KMS-11 (cell line): ENCODE data around the gene LSP1.

Source experiments
- H2AFZ ChIP-seq: fragments of 200-600 bp; sonication (generic); 2 replicates; pipeline ENCODE4 v1.6.1; 2016; ENCODE audit warnings: antibody characterized with exemption, mixed run types, low read depth
- H3K27ac ChIP-seq: fragments of 200-600 bp; sonication (generic); 2 replicates; pipeline ENCODE4 v1.6.1; 2016; ENCODE audit warnings: mild to moderate bottlenecking, mixed run types
- H3K27me3 ChIP-seq: fragments of 200-600 bp; sonication (generic); 2 replicates; pipeline ENCODE4 v1.6.1; 2017; ENCODE audit warnings: mild to moderate bottlenecking, low read depth, mixed run types, moderate library complexity; ENCODE audit not compliant: insufficient read depth
- H3K36me3 ChIP-seq: fragments of 200-600 bp; sonication (generic); 2 replicates; pipeline ENCODE4 v1.6.1; 2017; ENCODE audit warnings: mild to moderate bottlenecking, mixed run types; ENCODE audit not compliant: insufficient read depth
- H3K4me1 ChIP-seq: fragments of 200-600 bp; sonication (generic); 2 replicates; pipeline ENCODE4 v1.6.1; 2016; ENCODE audit warnings: mild to moderate bottlenecking, low read depth, mixed run types; ENCODE audit not compliant: poor library complexity, severe bottlenecking
- H3K4me2 ChIP-seq: fragments of 200-600 bp; sonication (generic); 2 replicates; pipeline ENCODE4 v1.7.0; 2016; ENCODE audit warnings: mild to moderate bottlenecking, mixed run types
- H3K4me3 ChIP-seq: fragments of 200-600 bp; sonication (generic); IDR thresholded peaks from 2 replicates; pipeline ENCODE4 v1.6.1; 2017; ENCODE audit warnings: low read depth, low read length, mixed read lengths; ENCODE audit not compliant: insufficient read depth
- H3K79me2 ChIP-seq: fragments of 200-600 bp; sonication (generic); 2 replicates; pipeline ENCODE4 v1.6.1; 2016; ENCODE audit warnings: low read depth, mixed run types; ENCODE audit not compliant: insufficient read depth
- H3K9ac ChIP-seq: fragments of 200-600 bp; sonication (generic); 2 replicates; pipeline ENCODE4 v1.6.1; 2016; ENCODE audit warnings: mild to moderate bottlenecking, mixed run types
- H4K20me1 ChIP-seq: fragments of 200-600 bp; sonication (generic); 2 replicates; pipeline ENCODE4 v1.6.1; 2016; ENCODE audit warnings: mild to moderate bottlenecking, mixed run types; ENCODE audit not compliant: insufficient read depth
- TF ChIP-seq, protein P1 (sequence below): fragments of 200-600 bp; sonication (generic); conservative IDR thresholded peaks from 2 replicates; pipeline ENCODE4 v1.6.1; 2017; ENCODE audit warnings: low read depth, mild to moderate bottlenecking, antibody characterized with exemption, low read length, moderate library complexity, mixed read lengths

Gene LSP1

DNA sequence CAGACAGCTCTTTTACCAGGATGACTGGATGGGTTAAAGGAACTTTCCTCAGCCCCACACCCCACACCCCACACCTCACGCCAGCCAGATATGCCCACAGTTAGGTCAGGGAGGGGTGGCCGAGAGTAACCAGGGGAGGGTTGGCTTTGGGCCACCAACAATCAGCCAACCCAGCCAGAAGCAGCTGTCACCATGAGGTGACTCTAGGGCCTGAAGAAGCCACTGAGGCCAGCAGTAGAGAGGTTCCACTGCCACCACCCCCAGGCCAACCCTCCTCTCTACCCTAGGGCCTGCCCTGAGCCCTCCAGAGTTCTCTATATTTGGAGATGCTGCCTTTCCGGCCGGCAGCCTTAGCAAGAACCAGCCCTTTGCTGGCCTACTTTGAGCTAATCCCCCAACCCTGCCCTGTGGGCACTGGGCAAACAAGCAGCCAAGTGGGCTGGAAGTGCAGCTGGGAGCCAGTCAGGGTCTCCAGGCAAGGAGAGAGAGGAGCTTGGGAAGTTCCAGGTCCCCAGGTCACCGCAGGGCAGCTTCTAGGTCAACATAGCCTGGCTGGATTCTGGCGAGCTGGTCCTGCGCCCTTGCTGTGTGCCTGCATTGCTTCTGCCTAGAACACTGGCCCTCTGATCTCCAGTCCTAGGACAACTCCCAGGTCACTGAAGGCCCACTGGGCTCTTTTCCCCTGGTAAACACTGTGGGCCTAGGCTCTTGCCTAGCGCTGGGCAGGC, 30.1 kb upstream of the LSP1 start:
- no peak overlapping the region for H3K27ac ChIP-seq
- H4K20me1 ChIP-seq, result no peaks in the 10 kb centered on the region
- H3K27me3 ChIP-seq, result peaks cover 87% of the 10 kb centered on the region
- H3K9ac ChIP-seq, result no peak overlapping the region
- no peaks in the 10 kb centered on the region for H3K4me1 ChIP-seq
- no peak overlapping the region for H2AFZ ChIP-seq
- TF ChIP-seq, protein P1, sequence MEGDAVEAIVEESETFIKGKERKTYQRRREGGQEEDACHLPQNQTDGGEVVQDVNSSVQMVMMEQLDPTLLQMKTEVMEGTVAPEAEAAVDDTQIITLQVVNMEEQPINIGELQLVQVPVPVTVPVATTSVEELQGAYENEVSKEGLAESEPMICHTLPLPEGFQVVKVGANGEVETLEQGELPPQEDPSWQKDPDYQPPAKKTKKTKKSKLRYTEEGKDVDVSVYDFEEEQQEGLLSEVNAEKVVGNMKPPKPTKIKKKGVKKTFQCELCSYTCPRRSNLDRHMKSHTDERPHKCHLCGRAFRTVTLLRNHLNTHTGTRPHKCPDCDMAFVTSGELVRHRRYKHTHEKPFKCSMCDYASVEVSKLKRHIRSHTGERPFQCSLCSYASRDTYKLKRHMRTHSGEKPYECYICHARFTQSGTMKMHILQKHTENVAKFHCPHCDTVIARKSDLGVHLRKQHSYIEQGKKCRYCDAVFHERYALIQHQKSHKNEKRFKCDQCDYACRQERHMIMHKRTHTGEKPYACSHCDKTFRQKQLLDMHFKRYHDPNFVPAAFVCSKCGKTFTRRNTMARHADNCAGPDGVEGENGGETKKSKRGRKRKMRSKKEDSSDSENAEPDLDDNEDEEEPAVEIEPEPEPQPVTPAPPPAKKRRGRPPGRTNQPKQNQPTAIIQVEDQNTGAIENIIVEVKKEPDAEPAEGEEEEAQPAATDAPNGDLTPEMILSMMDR, result no peak
- no peak overlapping the region for H3K4me3 ChIP-seq
- no peak overlapping the region for H3K4me2 ChIP-seq
- H3K36me3 ChIP-seq, result no peaks in the 10 kb centered on the region
- H3K79me2 ChIP-seq, result no peaks in the 10 kb centered on the region

DNA sequence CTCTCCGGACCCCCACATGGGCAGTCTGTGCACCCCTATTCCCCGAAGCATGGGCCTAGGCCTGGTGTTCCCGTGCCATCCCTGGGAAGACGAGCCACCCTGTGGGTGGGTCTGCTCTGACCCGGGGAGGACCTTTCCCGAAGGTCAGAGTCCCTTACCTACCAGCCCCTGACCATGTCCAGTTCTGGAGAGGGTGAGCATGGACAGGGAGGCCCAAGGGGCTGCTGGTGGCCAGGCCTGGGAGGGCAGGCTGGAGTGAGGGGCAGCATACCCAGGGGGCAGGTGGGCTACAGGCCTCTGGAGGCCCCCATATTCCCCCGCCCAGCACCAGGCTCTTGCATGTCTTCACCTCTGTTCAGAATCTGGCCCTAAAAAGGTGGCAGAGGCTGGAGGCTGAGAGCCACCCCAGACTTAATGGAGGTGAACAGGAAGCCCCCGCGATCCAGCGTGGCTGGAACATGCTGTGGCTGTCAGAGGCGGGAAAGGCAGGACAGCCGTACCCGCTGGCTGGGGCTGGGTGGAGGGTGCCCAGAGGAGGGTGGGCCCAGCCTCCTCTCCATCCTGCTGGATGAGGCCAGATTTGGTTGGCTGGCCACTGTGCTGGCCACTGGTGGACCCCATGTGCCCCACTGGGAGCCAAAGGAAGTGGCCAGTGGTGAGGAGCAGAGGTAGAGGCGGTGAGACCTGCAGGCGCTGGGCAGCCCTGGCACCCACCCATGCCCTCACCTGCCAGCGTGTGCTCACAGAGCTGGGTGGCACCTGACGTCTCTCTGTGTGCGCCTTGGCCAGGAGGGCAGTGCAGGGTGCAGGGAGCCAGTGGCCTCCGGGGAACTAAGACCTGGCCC, 29.3 kb upstream of the LSP1 start:
- Histone ChIP-seq H3K27me3 (peaks cover 87% of the 10 kb centered on the region), H3K4me1 (no peaks in the 10 kb centered on the region), H3K27ac (no peak overlapping the region), H3K36me3 (no peaks in the 10 kb centered on the region), H3K79me2 (no peaks in the 10 kb centered on the region), H2AFZ (no peak overlapping the region), H3K9ac (no peak overlapping the region), H4K20me1 (no peaks in the 10 kb centered on the region), H3K4me3 (no peak overlapping the region), H3K4me2 (no peak overlapping the region)
- TF ChIP-seq, protein P1, result no peak

DNA sequence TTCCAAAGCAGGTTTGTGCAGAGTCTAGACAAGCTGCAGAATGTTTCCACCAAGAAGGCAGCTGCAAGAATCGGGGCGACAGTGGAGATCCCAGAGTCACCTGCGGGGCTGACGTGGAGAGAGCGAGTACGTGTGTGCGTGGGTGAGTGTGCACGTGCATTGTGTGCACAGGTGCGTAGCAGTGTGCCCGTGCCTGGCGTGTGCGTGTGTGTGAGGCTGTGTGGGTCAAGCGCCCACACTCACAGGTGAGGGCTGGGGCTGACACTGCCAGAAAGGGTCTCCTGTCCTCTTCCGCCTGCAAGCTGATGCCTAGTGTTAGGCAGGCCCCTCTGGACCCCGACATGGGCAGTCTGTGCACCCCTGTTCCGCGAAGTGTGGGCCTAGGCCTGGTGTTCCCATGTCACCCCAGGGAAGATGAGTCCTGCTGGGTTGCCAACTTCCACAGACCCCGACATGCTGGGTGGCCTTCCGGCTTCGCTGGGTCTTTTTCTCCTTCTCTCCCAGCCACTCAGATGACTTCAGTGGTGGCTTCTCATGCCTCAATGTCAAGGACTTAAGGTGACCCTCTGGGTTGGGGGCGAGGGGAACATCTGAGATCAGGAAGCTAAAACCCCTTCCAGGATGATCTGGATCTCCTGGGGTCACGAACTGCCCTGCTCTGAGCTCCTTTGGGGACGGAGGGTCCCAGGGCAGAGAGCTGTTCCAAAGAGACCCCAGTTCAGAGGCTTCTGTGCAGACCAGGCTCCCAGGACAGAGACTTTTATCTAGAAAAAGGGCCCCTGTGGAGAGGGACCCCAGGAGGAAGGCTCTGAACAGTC, 28.5 kb upstream of the LSP1 start:
- no peaks in the 10 kb centered on the region for H3K4me1 ChIP-seq
- no peak overlapping the region for H3K4me3 ChIP-seq
- no peak overlapping the region for H3K4me2 ChIP-seq
- H3K9ac ChIP-seq, result no peak overlapping the region
- H3K79me2 ChIP-seq, result no peaks in the 10 kb centered on the region
- H4K20me1 ChIP-seq, result no peaks in the 10 kb centered on the region
- TF ChIP-seq, protein P1, result no peak; the same call in 1 of the 2 replicates
- H3K36me3 ChIP-seq, result no peaks in the 10 kb centered on the region
- peaks cover 82% of the 10 kb centered on the region for H3K27me3 ChIP-seq
- no peak overlapping the region for H2AFZ ChIP-seq
- H3K27ac ChIP-seq, result no peak overlapping the region

DNA sequence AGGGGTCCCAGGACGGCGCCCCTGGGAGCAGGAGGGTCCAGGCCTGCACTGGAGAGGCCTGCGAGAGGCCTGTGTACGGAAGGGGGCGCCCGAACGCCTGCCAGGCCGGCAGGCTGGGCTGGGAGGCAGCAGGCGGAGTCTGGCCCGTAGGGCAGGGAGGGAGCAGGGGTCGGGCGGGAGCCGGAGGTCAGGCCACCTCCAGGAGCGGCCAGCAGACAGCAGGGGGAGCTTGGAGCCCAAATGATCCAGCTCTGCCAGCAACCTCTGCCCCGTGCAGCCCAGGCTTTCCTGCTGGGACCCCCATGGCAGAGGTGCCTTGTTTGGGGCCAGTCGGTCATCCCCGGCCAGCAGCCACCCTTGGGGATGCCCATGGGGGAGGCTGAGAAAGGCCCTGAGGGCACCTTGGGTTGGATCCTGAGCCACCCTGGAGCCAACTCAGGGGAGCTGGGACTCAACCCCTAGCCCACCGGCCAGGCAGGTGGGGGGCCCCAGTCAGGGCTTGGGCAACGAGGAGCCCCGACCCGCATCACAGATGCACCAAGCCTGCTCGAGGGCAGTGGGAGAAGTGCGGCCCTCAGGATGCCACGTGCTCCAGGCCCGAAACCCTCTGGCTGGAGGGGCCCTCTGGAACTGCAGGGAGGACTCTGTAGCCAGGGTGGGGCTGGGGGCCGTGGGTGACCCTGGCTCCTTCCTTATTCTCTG, 27.7 kb upstream of the LSP1 start:
- no peak overlapping the region for H2AFZ ChIP-seq
- H3K4me2 ChIP-seq, result no peak overlapping the region
- H3K4me3 ChIP-seq, result no peak overlapping the region
- H3K79me2 ChIP-seq, result no peaks in the 10 kb centered on the region
- no peak overlapping the region for H3K9ac ChIP-seq
- TF ChIP-seq, protein P1, result peak; percentile 49
- no peaks in the 10 kb centered on the region for H4K20me1 ChIP-seq
- no peak overlapping the region for H3K27ac ChIP-seq
- no peaks in the 10 kb centered on the region for H3K4me1 ChIP-seq
- no peaks in the 10 kb centered on the region for H3K36me3 ChIP-seq
- H3K27me3 ChIP-seq, result peaks cover 81% of the 10 kb centered on the region
